GM19324 (cell line): ENCODE data around the gene FLII.
"Not testable (repeated sequence)": the region's sequence is repeated elsewhere in the genome, so short reads cannot be mapped to it uniquely, and the experiment has no call there.

Experiments
- ATAC-seq: cut with Tn5 transposase; IDR thresholded peaks from one replicate; pipeline ENCODE4 v1.9.1; 2021; ENCODE audit warnings: mild to moderate bottlenecking, moderate library complexity; ENCODE audit not compliant: unreplicated experiment, low FRiP score

Gene FLII

GRCh38 chr17:18224387-18225120 is 34.0 kb downstream of the FLII start:
- no peak for ATAC-seq

GRCh38 chr17:18224053-18224386 is 34.5 kb downstream of the FLII start:
- ATAC-seq, result no peak

GRCh38 chr17:18218756-18219415 is 39.7 kb downstream of the FLII start:
- no peak for ATAC-seq

- ATAC-seq, result no peak
These were observed 41.0 kb downstream of the FLII start for GRCh38 chr17:18217412-18218015.

DNA sequence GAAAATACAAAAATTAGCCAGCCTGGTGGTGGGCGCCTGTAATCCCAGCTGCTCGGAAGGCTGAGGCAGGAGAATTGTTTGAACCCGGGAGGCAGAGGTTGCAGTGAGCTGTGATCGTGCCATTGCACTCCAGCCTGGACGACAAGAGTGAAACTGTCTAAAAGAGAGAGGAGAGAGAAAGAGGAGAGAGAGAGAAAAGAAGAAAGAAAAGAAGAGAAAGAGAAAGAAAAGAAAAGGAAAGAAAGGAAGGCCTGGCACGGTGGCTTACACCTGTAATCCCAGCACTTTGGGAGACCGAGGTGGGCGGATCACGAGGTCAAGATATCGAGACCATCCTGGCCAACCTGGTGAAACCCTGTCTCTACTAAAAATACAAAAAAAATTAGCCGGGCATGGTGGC is 41.6 kb downstream of the FLII start:
- not testable (repeated sequence) for ATAC-seq

DNA sequence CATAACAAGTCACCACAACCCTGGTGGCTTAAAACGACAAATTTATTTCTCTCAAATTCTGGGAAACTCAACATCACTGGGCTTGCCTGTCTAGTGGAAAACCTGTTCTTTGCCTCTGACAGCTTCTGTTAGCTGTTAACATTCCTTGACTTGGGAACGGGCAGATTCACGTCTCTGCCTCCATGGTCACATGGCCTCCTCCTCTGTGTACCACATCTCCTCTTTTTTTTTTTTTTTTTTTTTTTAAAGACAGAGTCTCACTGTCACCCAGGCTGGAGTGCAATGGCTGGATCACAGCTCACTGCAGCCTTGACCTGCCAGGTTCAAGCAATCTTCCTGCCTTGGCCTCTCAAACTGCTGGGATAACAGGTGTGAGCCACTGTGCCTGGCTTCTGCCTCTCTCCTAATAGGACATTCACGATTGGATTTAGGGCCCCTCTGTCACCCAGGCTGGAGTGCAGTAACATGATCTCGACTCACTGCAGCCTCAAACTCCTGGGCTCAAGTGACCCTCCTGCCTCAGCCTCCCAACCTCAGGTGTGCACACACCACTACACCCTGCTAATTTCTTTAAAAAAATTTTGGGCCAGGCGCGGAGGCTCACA is 44.8 kb downstream of the FLII start:
- ATAC-seq, result no peak

- ATAC-seq, result no peak
These were observed 50.4 kb downstream of the FLII start for GRCh38 chr17:18208092-18208491.

GRCh38 chr17:18206962-18207361 is 51.6 kb downstream of the FLII start:
- ATAC-seq, result no peak

GRCh38 chr17:18205861-18206260 is 52.7 kb downstream of the FLII start:
- no peak for ATAC-seq

GRCh38 chr17:18203308-18203707 is 55.2 kb downstream of the FLII start:
- no peak for ATAC-seq

DNA sequence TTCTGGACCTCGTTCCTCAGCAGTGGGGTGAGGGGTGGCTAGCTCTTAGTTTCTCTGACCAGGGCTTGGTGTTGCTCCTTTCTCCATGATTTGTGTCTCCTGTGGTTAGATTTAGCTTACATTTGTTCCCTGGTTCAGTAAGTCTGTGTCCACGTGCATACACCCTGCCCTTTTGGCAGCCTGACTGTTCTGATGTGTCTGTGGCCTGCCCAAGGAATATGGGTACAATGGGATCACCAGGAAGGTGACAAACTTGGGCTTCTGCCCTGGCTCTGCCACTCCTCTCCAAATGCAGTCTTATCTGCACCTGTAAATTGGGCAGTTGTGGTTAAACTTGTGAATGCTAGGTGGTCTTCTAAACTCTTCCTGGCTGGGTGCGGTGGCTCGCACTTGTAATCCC is 57.4 kb downstream of the FLII start:
- ATAC-seq, result no peak

- ATAC-seq, result no peak
These were observed 60.0 kb downstream of the FLII start for GRCh38 chr17:18198530-18198929.

GRCh38 chr17:18197535-18198194 is 60.9 kb downstream of the FLII start:
- no peak for ATAC-seq

GRCh38 chr17:18195246-18195645 is 63.3 kb downstream of the FLII start:
- no peak for ATAC-seq
